Lower leg skin (tissue), 4 donors: ENCODE data around the gene PATJ. TPM values are rescaled to one million over a fixed set of nuclear protein-coding genes. Genes with fewer than 3 reads are reported as not detected.

ENCODE experiments used
- DNase-seq, 2 donors: peaks; one replicate each; pipeline ENCODE4 v3.0.0-alpha.2; 2019; ENCODE audit warnings: low spot score in 2 of 2
- H3K4me3 ChIP-seq: fragments of 200-600 bp; sonication (generic); 2 replicates; pipeline ENCODE4 v1.5.1; 2017; ENCODE audit warnings: mild to moderate bottlenecking, low read depth; ENCODE audit not compliant: poor library complexity, severe bottlenecking
- CTCF ChIP-seq, 3 donors: fragments of 450-650 bp; IDR thresholded peaks; one replicate each; pipeline ENCODE4 v1.5.1; 2016; ENCODE audit warnings: antibody characterized with exemption in 3 of 3, mild to moderate bottlenecking in 3 of 3, moderate library complexity in 2 of 3
- POLR2A ChIP-seq, 2 donors: fragments of 450-650 bp; IDR thresholded peaks; one replicate each; pipeline ENCODE4 v1.6.1; 2016 to 2017; ENCODE audit warnings: antibody characterized with exemption in 2 of 2, mild to moderate bottlenecking in 1 of 2, moderate library complexity in 1 of 2
- WGBS, 2 donors: methylation state at CpG; one replicate each; pipeline ENCODE4 v1.1.5; 2018; 5-methylcytosine and 5-hydroxymethylcytosine counted together
- intact Hi-C: fragments of 100-400 bp; cut with DNase I; formaldehyde crosslinking; loops from one replicate; pipeline ENCODE4 v1.15.0; 2023; ENCODE audit warnings: low total_unique reads
- total RNA-seq, 4 donors: library from RNA; depleted of rRNA; stranded (reverse); fragments of >200 nt; gene quantifications; one replicate each; pipeline ENCODE4 v1.1.0, GENCODE V29; 2016

Gene PATJ
- total RNA-seq, 4 donors from 2014 or later = 50.5 to 89.3 (median 64.5) TPM

DNA sequence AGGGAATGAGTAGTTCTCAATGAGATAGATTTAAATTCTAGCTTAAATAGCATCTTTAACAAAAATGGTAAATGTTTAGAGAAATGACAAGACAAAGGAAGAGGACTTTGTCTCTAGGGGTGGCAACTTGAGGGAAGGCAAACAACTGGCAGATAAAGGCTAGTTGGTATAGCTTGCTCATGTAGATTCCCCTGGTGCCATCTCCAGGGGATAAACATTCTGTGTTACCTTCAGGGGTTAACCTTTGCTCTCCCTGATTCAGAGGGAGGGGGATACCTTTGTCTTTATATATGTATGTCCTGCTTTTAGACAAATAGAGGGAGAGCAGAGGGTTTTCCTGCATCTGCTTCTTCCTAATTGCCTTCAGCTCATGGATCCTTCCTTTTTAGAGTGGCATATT, 298.7 kb downstream of the PATJ start:
- DNase-seq = no peak

DNA sequence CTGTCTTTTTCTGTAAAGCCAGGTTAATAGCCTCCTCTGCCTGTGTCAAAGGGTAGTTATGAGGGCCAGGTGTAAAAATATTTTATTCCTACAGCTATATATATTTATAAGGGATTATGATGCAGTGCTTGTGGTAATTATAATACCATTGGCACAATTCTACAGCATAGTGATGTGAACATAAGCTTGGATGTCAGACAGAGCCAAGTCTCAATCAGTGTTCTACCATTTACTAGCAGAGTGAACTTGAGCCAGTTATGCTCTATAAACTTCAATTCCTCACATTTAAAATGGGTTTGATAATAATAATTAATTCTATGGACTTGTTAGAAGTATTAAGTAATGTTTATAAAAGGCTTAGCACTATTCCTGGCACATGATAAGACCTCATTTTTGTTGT, 300.9 kb downstream of the PATJ start:
- intact Hi-C loops = no loop called here
- no peak for TF ChIP-seq CTCF (IDR thresholded peaks at IDR 0.05)
- no peak for TF ChIP-seq POLR2A (IDR thresholded peaks at IDR 0.05)
- DNase-seq = no peak
- no peak overlapping the region for H3K4me3 ChIP-seq

More for the DNA sequence above, 298.7 kb downstream of the PATJ start:
- H3K4me3 ChIP-seq = no peak overlapping the region
- no peak for TF ChIP-seq POLR2A (IDR thresholded peaks at IDR 0.05)
- TF ChIP-seq CTCF (IDR thresholded peaks at IDR 0.05) = no peak
- intact Hi-C loops = no loop called here

DNA sequence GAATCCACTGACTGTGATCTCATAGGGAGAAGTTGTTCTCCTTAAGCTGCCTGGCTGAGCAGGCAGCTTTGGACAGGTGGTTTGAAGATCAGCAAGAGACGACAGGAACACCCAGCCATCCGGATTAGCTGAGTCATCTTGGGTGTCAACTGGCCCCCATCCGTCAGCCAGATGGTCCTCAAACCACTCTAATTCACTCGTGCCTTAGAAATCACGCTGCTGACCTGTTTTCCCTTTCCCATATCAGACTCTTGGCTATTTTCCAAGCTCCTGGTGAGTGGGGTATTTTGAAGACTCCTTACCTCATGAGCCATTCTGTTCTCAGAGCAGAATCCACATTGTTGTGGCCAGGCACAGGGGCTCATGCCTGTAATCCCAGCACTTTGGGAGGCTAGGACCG, 303.3 kb downstream of the PATJ start:
- 51 to 57% methylated on average over 6 of the region's 6 CpGs for WGBS, 2 donors
- TF ChIP-seq CTCF (IDR thresholded peaks at IDR 0.05) = no peak
- intact Hi-C loops = no loop called here
- H3K4me3 ChIP-seq = no peak overlapping the region
- no peak for DNase-seq

DNA sequence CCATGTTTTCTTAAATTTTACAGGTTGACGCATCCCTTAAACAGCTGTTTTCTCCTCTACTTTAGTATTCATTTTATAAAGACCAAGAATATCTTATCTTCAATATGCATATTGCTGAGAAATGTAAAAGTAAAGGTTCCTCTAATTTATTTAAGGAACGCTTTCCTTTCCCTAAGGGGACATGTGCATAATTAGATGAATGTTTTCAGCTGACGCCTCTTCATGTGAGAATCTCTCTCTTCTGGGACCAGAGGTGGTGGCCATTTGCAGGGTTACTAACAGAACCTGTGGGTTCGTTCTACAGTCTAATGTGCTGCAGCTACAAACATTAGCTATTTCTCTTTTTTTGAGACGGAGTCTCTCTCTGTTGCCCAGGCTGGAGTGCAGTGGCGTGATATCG, 304.6 kb downstream of the PATJ start:
- H3K4me3 ChIP-seq = no peak overlapping the region
- TF ChIP-seq POLR2A (IDR thresholded peaks at IDR 0.05) (no peak), CTCF (IDR thresholded peaks at IDR 0.05) (no peak)
- DNase-seq = no peak
- intact Hi-C loops = no loop called here
- WGBS, 2 donors = 97% methylated on average over 7 of the region's 7 CpGs

GRCh38 chr1:62050165-62050564, 307.9 kb downstream of the PATJ start:
- H3K4me3 ChIP-seq = no peak overlapping the region
- intact Hi-C loops = no loop called here
- WGBS, 2 donors = 83 to 84% methylated on average over 3 of the region's 3 CpGs
- no peak for TF ChIP-seq CTCF (IDR thresholded peaks at IDR 0.05)
- no peak for TF ChIP-seq POLR2A (IDR thresholded peaks at IDR 0.05)
- DNase-seq = no peak

- H3K4me3 ChIP-seq = no peak overlapping the region
- TF ChIP-seq CTCF (IDR thresholded peaks at IDR 0.05) = no peak
- no peak for TF ChIP-seq POLR2A (IDR thresholded peaks at IDR 0.05)
- no peak for DNase-seq
- intact Hi-C loops = no loop called here
These were observed 310.7 kb downstream of the PATJ start for GRCh38 chr1:62052946-62053345.
